ENCODE data around the gene FAM114A2.
"Not testable (repeated sequence)": the region's sequence is repeated elsewhere in the genome, so short reads cannot be mapped to it uniquely, and the experiment has no call there.

The FAM114A2 gene

GRCh38 chr5:154049636-154050035, 10.9 kb upstream of the FAM114A2 start:
- DNase-seq (ENCODE audit: low read depth in 2 of 2, low spot score in 1 of 2) = no peak

GRCh38 chr5:154047324-154047723, 8.6 kb upstream of the FAM114A2 start:
- DNase-seq (ENCODE audit: low read depth in 2 of 2, low spot score in 1 of 2) = no peak

GRCh38 chr5:154046486-154046885, 7.8 kb upstream of the FAM114A2 start:
- no peak for DNase-seq (ENCODE audit: low read depth in 2 of 2, low spot score in 1 of 2)

GRCh38 chr5:154044581-154044980, 5.9 kb upstream of the FAM114A2 start:
- no peak for DNase-seq (ENCODE audit: low read depth in 2 of 2, low spot score in 1 of 2)

- DNase-seq (ENCODE audit: low read depth in 2 of 2, low spot score in 1 of 2) = no peak
These were observed 5.4 kb upstream of the FAM114A2 start for GRCh38 chr5:154044099-154044498.

GRCh38 chr5:154042766-154043165, 4.1 kb upstream of the FAM114A2 start:
- no peak for DNase-seq (ENCODE audit: low read depth in 2 of 2, low spot score in 1 of 2)

GRCh38 chr5:154039458-154039829, 734 bp upstream of the FAM114A2 start:
- no peak for DNase-seq (ENCODE audit: low read depth in 2 of 2, low spot score in 1 of 2)

GRCh38 chr5:154038261-154038706, 426 bp downstream of the FAM114A2 start:
- DNase-seq (ENCODE audit: low read depth in 2 of 2, low spot score in 1 of 2) = no peak

- no peak for DNase-seq (ENCODE audit: low read depth in 2 of 2, low spot score in 1 of 2)
These were observed 3.8 kb downstream of the FAM114A2 start for GRCh38 chr5:154034944-154035343.

- no peak for DNase-seq (ENCODE audit: low read depth in 2 of 2, low spot score in 1 of 2)
These were observed 6.7 kb downstream of the FAM114A2 start for GRCh38 chr5:154031937-154032489.

- no peak for DNase-seq (ENCODE audit: low read depth in 2 of 2, low spot score in 1 of 2)
These were observed 12.8 kb downstream of the FAM114A2 start for GRCh38 chr5:154025951-154026350.

- DNase-seq (ENCODE audit: low read depth in 2 of 2, low spot score in 1 of 2) = not testable (repeated sequence)
These were observed 19.8 kb downstream of the FAM114A2 start for GRCh38 chr5:154018919-154019318.

- no peak for DNase-seq (ENCODE audit: low read depth in 2 of 2, low spot score in 1 of 2)
These were observed 23.5 kb downstream of the FAM114A2 start for GRCh38 chr5:154015071-154015693.

GRCh38 chr5:154010660-154011059, 28.1 kb downstream of the FAM114A2 start:
- no peak for DNase-seq (ENCODE audit: low read depth in 2 of 2, low spot score in 1 of 2)

- DNase-seq (ENCODE audit: low read depth in 2 of 2, low spot score in 1 of 2) = no peak
These were observed 33.1 kb downstream of the FAM114A2 start for GRCh38 chr5:154005648-154006047.

- no peak for DNase-seq (ENCODE audit: low read depth in 2 of 2, low spot score in 1 of 2)
These were observed 36.1 kb downstream of the FAM114A2 start for GRCh38 chr5:154002511-154003020.

GRCh38 chr5:154002093-154002492, 36.6 kb downstream of the FAM114A2 start:
- no peak for DNase-seq (ENCODE audit: low read depth in 2 of 2, low spot score in 1 of 2)

GRCh38 chr5:154000703-154001102, 38.0 kb downstream of the FAM114A2 start:
- DNase-seq (ENCODE audit: low read depth in 2 of 2, low spot score in 1 of 2) = no peak

- DNase-seq (ENCODE audit: low read depth in 2 of 2, low spot score in 1 of 2) = no peak
These were observed 38.7 kb downstream of the FAM114A2 start for GRCh38 chr5:153999995-154000394.

GRCh38 chr5:153998768-153999167, 39.9 kb downstream of the FAM114A2 start:
- no peak for DNase-seq (ENCODE audit: low read depth in 2 of 2, low spot score in 1 of 2)

GRCh38 chr5:153998010-153998409, 40.7 kb downstream of the FAM114A2 start:
- DNase-seq (ENCODE audit: low read depth in 2 of 2, low spot score in 1 of 2) = no peak

- no peak for DNase-seq (ENCODE audit: low read depth in 2 of 2, low spot score in 1 of 2)
These were observed 47.5 kb downstream of the FAM114A2 start for GRCh38 chr5:153991168-153991567.

- DNase-seq (ENCODE audit: low read depth in 2 of 2, low spot score in 1 of 2) = no peak
These were observed 50.2 kb downstream of the FAM114A2 start for GRCh38 chr5:153988510-153988909.
